T-helper 2 cell (primary cell): ENCODE data around the gene HS2ST1.
"Not testable (repeated sequence)": the region's sequence is repeated elsewhere in the genome, so short reads cannot be mapped to it uniquely, and the experiment has no call there.

ENCODE experiments used
- DNase-seq, 5 experiments: peaks; one replicate each; pipeline versions ENCODE4 v3.0.0 to v3.0.0-alpha.2; 2012 to 2022

The HS2ST1 gene

GRCh38 chr1:86926883-86927282 lies 12.4 kb downstream of the HS2ST1 start:
- DNase-seq, result no peak

GRCh38 chr1:86928819-86929218 lies 14.4 kb downstream of the HS2ST1 start:
- DNase-seq, result no peak

- no peak for DNase-seq
These were observed 18.6 kb downstream of the HS2ST1 start for GRCh38 chr1:86933051-86933450.

GRCh38 chr1:86933562-86934377 lies 19.3 kb downstream of the HS2ST1 start:
- DNase-seq, result no peak

GRCh38 chr1:86938450-86938849 lies 24.0 kb downstream of the HS2ST1 start:
- no peak for DNase-seq

GRCh38 chr1:86938855-86939254 lies 24.4 kb downstream of the HS2ST1 start:
- no peak for DNase-seq

- DNase-seq, result no peak
These were observed 25.0 kb downstream of the HS2ST1 start for GRCh38 chr1:86939406-86939805.

- no peak for DNase-seq
These were observed 26.2 kb downstream of the HS2ST1 start for GRCh38 chr1:86940599-86940998.

GRCh38 chr1:86942042-86942441 lies 27.6 kb downstream of the HS2ST1 start:
- no peak for DNase-seq

GRCh38 chr1:86942743-86943142 lies 28.3 kb downstream of the HS2ST1 start:
- no peak for DNase-seq

- no peak for DNase-seq
These were observed 33.8 kb downstream of the HS2ST1 start for GRCh38 chr1:86948212-86948611.

- DNase-seq, result no peak
These were observed 36.4 kb downstream of the HS2ST1 start for GRCh38 chr1:86950712-86951419.

- DNase-seq, result no peak
These were observed 37.0 kb downstream of the HS2ST1 start for GRCh38 chr1:86951430-86951829.

- no peak for DNase-seq
These were observed 38.7 kb downstream of the HS2ST1 start for GRCh38 chr1:86953167-86953566.

GRCh38 chr1:86955678-86956077 lies 41.2 kb downstream of the HS2ST1 start:
- DNase-seq, result no peak

- DNase-seq, result no peak
These were observed 41.8 kb downstream of the HS2ST1 start for GRCh38 chr1:86956221-86956620.

- DNase-seq, result no peak
These were observed 42.8 kb downstream of the HS2ST1 start for GRCh38 chr1:86957221-86957620.

GRCh38 chr1:86960548-86960947 lies 46.1 kb downstream of the HS2ST1 start:
- no peak for DNase-seq

- not testable (repeated sequence) for DNase-seq
These were observed 49.4 kb downstream of the HS2ST1 start for GRCh38 chr1:86963841-86964240.

- DNase-seq, result peak in 1 of 5 experiments; percentile 9
These were observed 50.8 kb downstream of the HS2ST1 start for GRCh38 chr1:86965012-86965826.

- no peak for DNase-seq
These were observed 51.4 kb downstream of the HS2ST1 start for GRCh38 chr1:86965827-86966182.

- no peak for DNase-seq
These were observed 56.5 kb downstream of the HS2ST1 start for GRCh38 chr1:86970938-86971337.

- DNase-seq, result peak in 1 of 5 experiments; percentile 18
These were observed 57.3 kb downstream of the HS2ST1 start for GRCh38 chr1:86971778-86972177.
